IPS-18a (cell line): Measurements from ENCODE around the gene LYZL6.

Experiments
- H3K27ac ChIP-seq: one replicate; pipeline ENCODE4 v1.5.1; 2013; ENCODE audit warnings: low read length
- H3K27me3 ChIP-seq: one replicate; pipeline ENCODE4 v1.6.1; 2013; ENCODE audit warnings: mild to moderate bottlenecking, low read length; ENCODE audit not compliant: control insufficient read depth, insufficient read depth
- H3K36me3 ChIP-seq: one replicate; pipeline ENCODE4 v1.6.1; 2013; ENCODE audit warnings: low read depth, low read length; ENCODE audit not compliant: control insufficient read depth
- H3K4me1 ChIP-seq: one replicate; pipeline ENCODE4 v1.6.1; 2013; ENCODE audit warnings: low read depth, low read length; ENCODE audit not compliant: control insufficient read depth
- H3K4me3 ChIP-seq: one replicate; pipeline ENCODE4 v1.5.1; 2013; ENCODE audit warnings: low read length
- H3K9ac ChIP-seq: one replicate; pipeline ENCODE4 v1.6.1; 2013; ENCODE audit warnings: mild to moderate bottlenecking, low read length, moderate library complexity
- H3K9me3 ChIP-seq: one replicate; pipeline ENCODE4 v1.6.1; 2013; ENCODE audit warnings: low read depth, low read length; ENCODE audit not compliant: control insufficient read depth

The LYZL6 gene

GRCh38 chr17:35917519-35918213 lies 25.8 kb downstream of the LYZL6 start:
- H3K4me1 ChIP-seq: no peaks in the 10 kb centered on the region
- no peaks in the 10 kb centered on the region for H3K36me3 ChIP-seq
- H3K4me3 ChIP-seq: no peak overlapping the region
- no peak overlapping the region for H3K27ac ChIP-seq
- H3K9ac ChIP-seq: no peak overlapping the region
- no peaks in the 10 kb centered on the region for H3K27me3 ChIP-seq
- H3K9me3 ChIP-seq: peaks cover 5% of the 10 kb centered on the region

GRCh38 chr17:35915153-35915964 lies 28.2 kb downstream of the LYZL6 start:
- H3K9ac ChIP-seq: no peak overlapping the region
- no peaks in the 10 kb centered on the region for H3K4me1 ChIP-seq
- H3K36me3 ChIP-seq: no peaks in the 10 kb centered on the region
- peaks cover 5% of the 10 kb centered on the region for H3K9me3 ChIP-seq
- H3K27me3 ChIP-seq: no peaks in the 10 kb centered on the region
- H3K27ac ChIP-seq: no peak overlapping the region
- no peak overlapping the region for H3K4me3 ChIP-seq

GRCh38 chr17:35914354-35914753 lies 29.2 kb downstream of the LYZL6 start:
- peaks cover 7% of the 10 kb centered on the region for H3K9me3 ChIP-seq
- no peak overlapping the region for H3K27ac ChIP-seq
- H3K36me3 ChIP-seq: no peaks in the 10 kb centered on the region
- no peak overlapping the region for H3K9ac ChIP-seq
- no peaks in the 10 kb centered on the region for H3K4me1 ChIP-seq
- H3K27me3 ChIP-seq: no peaks in the 10 kb centered on the region
- no peak overlapping the region for H3K4me3 ChIP-seq

- Histone ChIP-seq H3K27me3 (no peaks in the 10 kb centered on the region), H3K4me1 (no peaks in the 10 kb centered on the region), H3K4me3 (no peak overlapping the region), H3K9ac (no peak overlapping the region), H3K27ac (no peak overlapping the region), H3K36me3 (no peaks in the 10 kb centered on the region), H3K9me3 (peaks cover 7% of the 10 kb centered on the region)
These were observed 29.9 kb downstream of the LYZL6 start for GRCh38 chr17:35913609-35914008.

- peaks cover 7% of the 10 kb centered on the region for H3K9me3 ChIP-seq
- H3K27ac ChIP-seq: no peak overlapping the region
- no peaks in the 10 kb centered on the region for H3K27me3 ChIP-seq
- H3K9ac ChIP-seq: no peak overlapping the region
- H3K36me3 ChIP-seq: no peaks in the 10 kb centered on the region
- no peak overlapping the region for H3K4me3 ChIP-seq
- no peaks in the 10 kb centered on the region for H3K4me1 ChIP-seq
These were observed 30.6 kb downstream of the LYZL6 start for GRCh38 chr17:35912942-35913341.

- H3K27me3 ChIP-seq: no peaks in the 10 kb centered on the region
- H3K4me3 ChIP-seq: no peak overlapping the region
- no peak overlapping the region for H3K27ac ChIP-seq
- no peak overlapping the region for H3K9ac ChIP-seq
- no peaks in the 10 kb centered on the region for H3K4me1 ChIP-seq
- no peaks in the 10 kb centered on the region for H3K36me3 ChIP-seq
- H3K9me3 ChIP-seq: peaks cover 7% of the 10 kb centered on the region
These were observed 31.1 kb downstream of the LYZL6 start for GRCh38 chr17:35912339-35912912.

GRCh38 chr17:35909408-35909807 lies 34.1 kb downstream of the LYZL6 start:
- H3K27ac ChIP-seq: no peak overlapping the region
- peaks cover 7% of the 10 kb centered on the region for H3K9me3 ChIP-seq
- H3K36me3 ChIP-seq: no peaks in the 10 kb centered on the region
- H3K4me1 ChIP-seq: no peaks in the 10 kb centered on the region
- no peak overlapping the region for H3K4me3 ChIP-seq
- H3K27me3 ChIP-seq: no peaks in the 10 kb centered on the region
- H3K9ac ChIP-seq: no peak overlapping the region

- Histone ChIP-seq H3K9ac (no peak overlapping the region), H3K36me3 (no peaks in the 10 kb centered on the region), H3K4me3 (no peak overlapping the region), H3K4me1 (no peaks in the 10 kb centered on the region), H3K9me3 (peaks cover 3% of the 10 kb centered on the region), H3K27ac (no peak overlapping the region), H3K27me3 (no peaks in the 10 kb centered on the region)
These were observed 35.8 kb downstream of the LYZL6 start for GRCh38 chr17:35907691-35908090.

- H3K27ac ChIP-seq: no peak overlapping the region
- peaks cover 3% of the 10 kb centered on the region for H3K9me3 ChIP-seq
- no peaks in the 10 kb centered on the region for H3K4me1 ChIP-seq
- H3K36me3 ChIP-seq: no peaks in the 10 kb centered on the region
- no peak overlapping the region for H3K9ac ChIP-seq
- H3K27me3 ChIP-seq: no peaks in the 10 kb centered on the region
- H3K4me3 ChIP-seq: no peak overlapping the region
These were observed 36.4 kb downstream of the LYZL6 start for GRCh38 chr17:35906926-35907637.

- H3K9ac ChIP-seq: no peak overlapping the region
- no peaks in the 10 kb centered on the region for H3K36me3 ChIP-seq
- H3K27me3 ChIP-seq: no peaks in the 10 kb centered on the region
These were observed 37.2 kb downstream of the LYZL6 start for GRCh38 chr17:35906191-35906925.

GRCh38 chr17:35903451-35903850 lies 40.1 kb downstream of the LYZL6 start:
- no peak overlapping the region for H3K4me3 ChIP-seq
- H3K27me3 ChIP-seq: no peaks in the 10 kb centered on the region
- H3K9me3 ChIP-seq: no peaks in the 10 kb centered on the region

More at GRCh38 chr17:35906191-35906925, 37.2 kb downstream of the LYZL6 start:
- Histone ChIP-seq H3K9me3 (peaks cover 3% of the 10 kb centered on the region), H3K4me3 (no peak overlapping the region), H3K4me1 (no peaks in the 10 kb centered on the region), H3K27ac (no peak overlapping the region)

More at GRCh38 chr17:35903451-35903850, 40.1 kb downstream of the LYZL6 start:
- H3K9ac ChIP-seq: no peak overlapping the region
- H3K27ac ChIP-seq: no peak overlapping the region
- H3K36me3 ChIP-seq: no peaks in the 10 kb centered on the region
- no peaks in the 10 kb centered on the region for H3K4me1 ChIP-seq
